Lower leg skin (tissue), 4 donors: Measurements from ENCODE around the gene ZSCAN22. TPM values are rescaled to one million over a fixed set of nuclear protein-coding genes. Genes with fewer than 3 reads are reported as not detected.
"Not testable (repeated sequence)": the region's sequence is repeated elsewhere in the genome, so short reads cannot be mapped to it uniquely, and the experiment has no call there.

Source experiments
- DNase-seq, 2 donors: peaks; one replicate each; pipeline ENCODE4 v3.0.0-alpha.2; 2019; ENCODE audit warnings: low spot score in 2 of 2
- H3K4me3 ChIP-seq: fragments of 200-600 bp; sonication (generic); 2 replicates; pipeline ENCODE4 v1.5.1; 2017; ENCODE audit warnings: mild to moderate bottlenecking, low read depth; ENCODE audit not compliant: poor library complexity, severe bottlenecking
- POLR2A ChIP-seq, 2 donors: fragments of 450-650 bp; IDR thresholded peaks; one replicate each; pipeline ENCODE4 v1.6.1; 2016 to 2017; ENCODE audit warnings: antibody characterized with exemption in 2 of 2, mild to moderate bottlenecking in 1 of 2, moderate library complexity in 1 of 2
- WGBS, 2 donors: methylation state at CpG; one replicate each; pipeline ENCODE4 v1.1.5; 2018; 5-methylcytosine and 5-hydroxymethylcytosine counted together
- intact Hi-C: fragments of 100-400 bp; cut with DNase I; formaldehyde crosslinking; loops from one replicate; pipeline ENCODE4 v1.15.0; 2023; ENCODE audit warnings: low total_unique reads
- total RNA-seq, 4 donors: library from RNA; depleted of rRNA; stranded (reverse); fragments of >200 nt; gene quantifications; one replicate each; pipeline ENCODE4 v1.1.0, GENCODE V29; 2016
- TF ChIP-seq, protein P1 (sequence below), 3 donors: fragments of 450-650 bp; IDR thresholded peaks; one replicate each; pipeline ENCODE4 v1.5.1; 2016; ENCODE audit warnings: antibody characterized with exemption in 3 of 3, mild to moderate bottlenecking in 3 of 3, moderate library complexity in 2 of 3

The ZSCAN22 gene
- total RNA-seq, 4 donors from 2014 or later = 4.8 to 7.7 (median 5.4) TPM

DNA sequence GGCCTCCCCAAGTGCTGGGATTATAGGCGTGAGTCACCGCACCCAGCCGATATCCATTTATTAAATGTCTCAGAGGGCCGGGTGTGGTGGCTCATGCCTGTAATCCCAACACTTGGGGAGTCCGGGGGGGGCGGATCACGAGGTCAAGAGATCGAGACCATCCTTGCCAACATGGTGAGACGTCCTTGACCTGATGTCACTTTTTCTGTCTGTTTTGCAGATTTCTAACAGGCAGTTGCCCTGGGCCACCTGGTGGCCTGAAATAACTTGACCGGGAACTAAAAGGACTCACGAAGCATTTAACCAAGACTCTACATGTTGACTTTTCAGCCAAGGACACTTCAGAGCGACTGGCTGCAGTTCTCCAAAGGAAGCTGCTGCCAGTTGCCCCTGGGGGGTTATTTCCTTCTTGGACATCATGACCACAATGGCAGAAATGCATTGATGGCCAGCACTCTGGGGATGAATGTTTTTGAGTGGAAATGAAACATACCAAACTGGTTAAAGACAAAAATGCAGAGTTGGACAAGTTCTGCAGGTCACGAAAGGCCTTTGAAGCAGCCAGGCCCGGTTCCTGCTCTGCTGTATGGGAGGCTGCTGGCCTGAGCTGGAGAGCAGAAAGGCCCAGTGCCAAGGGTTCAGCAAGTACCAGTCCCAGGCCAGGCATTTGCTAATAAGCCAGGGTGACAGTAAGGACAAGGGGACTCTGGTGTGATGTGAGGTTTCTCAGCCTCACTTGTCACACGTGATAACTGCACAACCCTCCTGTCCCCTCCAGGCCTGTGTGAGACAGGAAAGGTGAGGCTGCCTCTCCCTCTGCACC is 45.7 kb downstream of the ZSCAN22 start:
- no peak for TF ChIP-seq POLR2A (IDR thresholded peaks at IDR 0.05)
- TF ChIP-seq, protein P1, sequence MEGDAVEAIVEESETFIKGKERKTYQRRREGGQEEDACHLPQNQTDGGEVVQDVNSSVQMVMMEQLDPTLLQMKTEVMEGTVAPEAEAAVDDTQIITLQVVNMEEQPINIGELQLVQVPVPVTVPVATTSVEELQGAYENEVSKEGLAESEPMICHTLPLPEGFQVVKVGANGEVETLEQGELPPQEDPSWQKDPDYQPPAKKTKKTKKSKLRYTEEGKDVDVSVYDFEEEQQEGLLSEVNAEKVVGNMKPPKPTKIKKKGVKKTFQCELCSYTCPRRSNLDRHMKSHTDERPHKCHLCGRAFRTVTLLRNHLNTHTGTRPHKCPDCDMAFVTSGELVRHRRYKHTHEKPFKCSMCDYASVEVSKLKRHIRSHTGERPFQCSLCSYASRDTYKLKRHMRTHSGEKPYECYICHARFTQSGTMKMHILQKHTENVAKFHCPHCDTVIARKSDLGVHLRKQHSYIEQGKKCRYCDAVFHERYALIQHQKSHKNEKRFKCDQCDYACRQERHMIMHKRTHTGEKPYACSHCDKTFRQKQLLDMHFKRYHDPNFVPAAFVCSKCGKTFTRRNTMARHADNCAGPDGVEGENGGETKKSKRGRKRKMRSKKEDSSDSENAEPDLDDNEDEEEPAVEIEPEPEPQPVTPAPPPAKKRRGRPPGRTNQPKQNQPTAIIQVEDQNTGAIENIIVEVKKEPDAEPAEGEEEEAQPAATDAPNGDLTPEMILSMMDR (IDR thresholded peaks at IDR 0.05) = no peak
- no peak overlapping the region for H3K4me3 ChIP-seq
- DNase-seq = no peak
- intact Hi-C loops = no loop called here
- WGBS, 2 donors = 73% methylated on average over 15 of the region's 15 CpGs

DNA sequence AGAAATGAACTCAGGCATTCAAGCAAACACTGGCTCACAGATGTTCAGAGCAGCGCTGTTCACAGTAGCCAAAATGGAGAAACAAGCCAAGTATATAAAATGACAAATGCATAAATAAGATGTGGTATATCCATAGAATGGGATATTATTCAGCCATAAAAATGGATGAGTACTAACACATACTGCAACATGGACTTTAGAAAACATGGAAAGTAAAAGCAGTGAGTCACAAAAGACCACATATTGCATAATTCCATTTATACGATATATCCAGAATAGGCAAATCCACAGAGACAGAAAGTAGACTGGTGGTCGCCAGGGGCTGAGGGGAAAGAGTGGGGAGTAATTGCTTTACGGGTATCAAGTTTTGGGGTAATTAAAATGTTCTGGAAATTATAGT is 47.4 kb downstream of the ZSCAN22 start:
- DNase-seq = no peak
- TF ChIP-seq, protein P1 (IDR thresholded peaks at IDR 0.05) = no peak
- TF ChIP-seq POLR2A (IDR thresholded peaks at IDR 0.05) = no peak
- intact Hi-C loops = no loop called here
- 83 to 87% methylated on average over 4 of the region's 4 CpGs for WGBS, 2 donors
- H3K4me3 ChIP-seq = no peak overlapping the region

DNA sequence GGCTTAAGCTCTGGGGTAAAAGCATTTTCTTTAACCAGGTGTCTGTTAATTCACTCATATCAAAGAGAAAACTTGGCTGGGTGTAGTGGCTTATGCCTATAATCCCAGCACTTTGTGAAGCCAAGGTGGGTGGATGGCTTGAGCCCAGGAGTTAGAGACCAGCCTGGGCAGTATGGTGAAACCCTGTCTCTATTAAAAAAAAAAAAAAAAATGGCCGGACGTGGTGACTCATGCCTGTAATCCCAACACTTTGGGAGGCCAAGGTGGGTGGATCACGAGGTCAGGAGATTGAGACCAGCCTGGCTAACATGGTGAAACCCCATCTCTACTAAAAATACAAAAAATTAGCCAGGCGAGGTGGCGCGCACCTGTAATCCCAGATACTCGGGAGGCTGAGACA is 49.9 kb downstream of the ZSCAN22 start:
- intact Hi-C loops, DNase-seq, H3K4me3 ChIP-seq: not testable (repeated sequence)
- 85 to 88% methylated on average over 7 of the region's 7 CpGs for WGBS, 2 donors

DNA sequence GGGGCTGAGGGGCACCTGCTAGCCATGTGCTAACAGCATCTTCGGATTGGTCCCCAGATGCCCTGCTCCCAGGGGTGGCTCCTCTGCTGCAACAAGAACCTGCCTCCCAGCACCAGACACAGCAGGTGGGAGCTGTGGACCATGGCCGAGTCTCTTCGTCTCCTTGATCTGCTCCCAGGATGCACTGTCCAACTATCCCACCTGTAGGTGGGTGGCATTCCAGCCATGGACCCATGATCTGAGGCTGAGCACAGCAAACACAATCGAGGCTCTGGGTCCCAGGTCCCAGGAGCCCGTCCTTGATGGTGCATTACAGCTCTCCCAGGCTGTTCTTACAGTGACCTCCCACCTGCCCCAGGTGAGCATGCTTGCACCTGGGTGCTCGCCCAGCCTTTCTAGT is 52.5 kb downstream of the ZSCAN22 start:
- H3K4me3 ChIP-seq = no peak overlapping the region
- intact Hi-C loops = no loop called here
- no peak for DNase-seq
- TF ChIP-seq, protein P1 (IDR thresholded peaks at IDR 0.05) = no peak
- TF ChIP-seq POLR2A (IDR thresholded peaks at IDR 0.05) = no peak
- WGBS, 2 donors = 91 to 93% methylated on average over 6 of the region's 6 CpGs

DNA sequence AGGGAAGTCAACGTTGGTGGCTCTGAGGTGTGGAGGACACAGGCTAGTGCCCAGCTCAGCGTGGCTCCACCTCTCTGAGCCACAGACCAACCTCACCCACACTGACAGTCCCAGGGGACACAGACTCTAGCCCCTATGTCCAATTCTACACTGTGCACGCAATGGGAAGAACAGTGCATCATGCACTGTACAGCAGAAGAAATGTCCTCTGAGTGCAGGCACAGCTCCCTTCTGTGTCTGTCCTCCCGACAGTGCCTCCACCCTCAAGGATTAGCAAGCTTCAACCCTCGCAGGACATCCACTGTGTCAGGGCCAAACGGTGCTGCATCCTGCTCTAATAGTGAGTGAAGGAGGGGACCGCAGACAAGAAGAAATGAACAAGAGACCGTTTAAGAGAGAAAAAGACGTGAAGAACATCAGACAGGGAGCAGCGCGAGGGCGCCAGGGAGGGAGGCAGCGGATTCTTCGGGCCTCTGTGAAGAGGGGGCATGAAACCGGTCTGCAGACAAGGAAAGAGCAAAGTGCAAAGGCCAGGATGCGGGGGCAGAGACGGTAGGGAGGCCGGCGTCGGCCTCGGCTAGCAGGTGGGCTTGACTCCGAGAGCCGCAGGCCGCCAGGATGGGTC is 53.4 kb downstream of the ZSCAN22 start:
- 5% methylated on average over 23 to 24 of the region's 24 CpGs for WGBS, 2 donors
- TF ChIP-seq, protein P1 (IDR thresholded peaks at IDR 0.05) = no peak
- no peak for TF ChIP-seq POLR2A (IDR thresholded peaks at IDR 0.05)
- intact Hi-C loops = no loop called here
- no peak for DNase-seq
- peak overlapping the region; percentile 43 for H3K4me3 ChIP-seq

DNA sequence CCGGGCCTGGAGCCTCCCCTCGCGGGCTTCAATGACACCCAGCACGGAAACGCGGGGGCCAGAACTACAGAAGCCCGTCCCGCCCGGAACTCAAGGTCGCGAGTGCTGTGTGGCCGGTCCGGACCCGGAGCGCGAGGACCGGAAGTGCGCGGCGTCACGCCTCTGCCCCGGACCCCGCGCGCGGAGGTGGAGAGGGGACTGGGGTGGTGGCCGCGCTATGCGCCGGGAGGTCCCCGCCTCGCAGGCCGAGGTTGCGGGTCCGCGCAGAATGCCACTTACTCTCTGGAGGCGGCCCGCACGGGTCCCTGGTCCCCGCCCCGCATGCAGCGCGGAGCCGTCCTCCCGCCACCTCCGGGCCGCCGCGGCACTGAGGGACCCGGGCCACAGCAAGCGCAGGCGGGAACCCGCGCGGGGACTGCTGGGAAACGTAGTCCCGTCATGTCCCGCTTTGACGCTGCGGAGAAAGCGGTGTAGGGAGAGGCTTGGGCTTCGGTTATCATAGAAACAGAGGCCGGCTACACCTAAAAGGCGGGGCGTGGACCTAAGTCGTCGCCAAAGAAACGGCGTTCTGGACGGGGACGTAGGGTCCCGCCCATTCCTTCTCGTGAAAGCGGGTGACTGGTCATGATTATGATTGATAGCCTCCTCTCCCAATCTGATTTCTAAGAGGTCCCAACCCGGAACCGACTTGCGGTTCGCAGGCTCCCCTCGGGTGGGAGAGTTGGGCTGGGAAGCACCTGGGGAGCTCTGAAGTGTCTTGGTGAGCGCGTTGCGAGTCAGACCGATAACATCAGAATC is 54.1 kb downstream of the ZSCAN22 start, which contains the start of gene ZNF837:
Gene ZNF837 (minus strand): TSS at position 369 of the 798 bp plus-strand sequence. CDS start 11,698 bp downstream, outside the sequence.
- DNase-seq = peak; percentile 99
- WGBS, 2 donors = 0% methylated on average over 17 to 51 of the region's 83 CpGs
- intact Hi-C loops = no loop called here
- TF ChIP-seq, protein P1 (IDR thresholded peaks at IDR 0.05) = no peak
- TF ChIP-seq POLR2A (IDR thresholded peaks at IDR 0.05) = no peak
- peak within 1 kb of the TSS; percentile 43 for H3K4me3 ChIP-seq
